ENCODE data around the gene ATXN7L1.

ATXN7L1 gene

DNA sequence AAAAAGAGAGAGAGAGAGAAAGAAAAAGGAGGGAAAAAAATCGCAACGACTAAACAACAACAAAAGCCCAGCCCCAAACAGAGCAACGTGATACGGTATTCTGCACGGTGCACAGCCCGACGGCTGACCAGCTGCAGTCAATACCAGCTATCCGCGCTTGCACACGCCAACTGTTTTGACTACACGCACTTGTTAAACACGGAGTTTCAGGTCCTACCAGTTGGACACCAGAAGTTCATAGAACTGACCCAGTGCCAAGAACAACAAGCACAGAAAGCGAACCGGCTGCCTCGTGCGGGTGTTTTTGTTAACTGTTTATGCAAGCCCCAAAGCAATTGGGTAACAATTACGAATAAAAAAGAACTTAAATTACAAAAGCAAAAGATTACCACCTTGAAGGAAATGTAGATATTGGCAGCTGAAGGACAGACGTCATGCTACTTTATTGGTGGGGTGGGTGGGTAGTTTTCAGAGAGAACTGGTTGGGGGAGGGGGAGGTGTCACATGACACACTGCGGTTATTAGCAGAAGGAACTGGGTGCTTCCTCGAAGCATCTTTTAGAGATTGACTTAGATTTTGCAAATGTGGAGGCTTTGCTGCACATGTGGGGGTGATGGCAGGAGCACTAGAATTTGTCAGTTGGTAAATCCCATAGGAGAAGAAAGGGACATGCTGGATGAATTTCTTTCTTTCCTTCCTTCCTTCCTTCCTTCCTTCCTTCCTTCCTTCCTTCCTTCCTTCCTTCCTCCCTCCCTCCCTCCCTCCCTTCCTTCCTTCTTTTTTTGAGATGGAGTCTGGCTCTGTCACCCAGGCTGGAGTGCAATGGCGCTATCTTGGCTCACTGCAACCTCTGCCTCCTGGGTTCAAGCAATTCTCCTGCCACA is 184.5 kb downstream of the ATXN7L1 start (continued):
- TF ChIP-seq, protein P1, sequence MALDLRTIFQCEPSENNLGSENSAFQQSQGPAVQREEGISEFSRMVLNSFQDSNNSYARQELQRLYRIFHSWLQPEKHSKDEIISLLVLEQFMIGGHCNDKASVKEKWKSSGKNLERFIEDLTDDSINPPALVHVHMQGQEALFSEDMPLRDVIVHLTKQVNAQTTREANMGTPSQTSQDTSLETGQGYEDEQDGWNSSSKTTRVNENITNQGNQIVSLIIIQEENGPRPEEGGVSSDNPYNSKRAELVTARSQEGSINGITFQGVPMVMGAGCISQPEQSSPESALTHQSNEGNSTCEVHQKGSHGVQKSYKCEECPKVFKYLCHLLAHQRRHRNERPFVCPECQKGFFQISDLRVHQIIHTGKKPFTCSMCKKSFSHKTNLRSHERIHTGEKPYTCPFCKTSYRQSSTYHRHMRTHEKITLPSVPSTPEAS (tag by site-specific recombination; IDR thresholded peaks at IDR 0.05): no peak
- TF ChIP-seq GLI4 (tag by site-specific recombination; IDR thresholded peaks at IDR 0.05): no peak
- no peak for TF ChIP-seq ZNF112 (tag by site-specific recombination; IDR thresholded peaks at IDR 0.05)
- TF ChIP-seq KLF10 (tag by site-specific recombination; IDR thresholded peaks at IDR 0.05): peak; percentile 35; the same call in 1 of the 2 replicates
- TF ChIP-seq ZNF776 (tag by site-specific recombination; IDR thresholded peaks at IDR 0.05; ENCODE audit: borderline replicate concordance): no peak
- no peak; the same call in 1 of the 2 replicates for TF ChIP-seq REPIN1 (tag by site-specific recombination; IDR thresholded peaks at IDR 0.05; ENCODE audit: low read depth)

DNA sequence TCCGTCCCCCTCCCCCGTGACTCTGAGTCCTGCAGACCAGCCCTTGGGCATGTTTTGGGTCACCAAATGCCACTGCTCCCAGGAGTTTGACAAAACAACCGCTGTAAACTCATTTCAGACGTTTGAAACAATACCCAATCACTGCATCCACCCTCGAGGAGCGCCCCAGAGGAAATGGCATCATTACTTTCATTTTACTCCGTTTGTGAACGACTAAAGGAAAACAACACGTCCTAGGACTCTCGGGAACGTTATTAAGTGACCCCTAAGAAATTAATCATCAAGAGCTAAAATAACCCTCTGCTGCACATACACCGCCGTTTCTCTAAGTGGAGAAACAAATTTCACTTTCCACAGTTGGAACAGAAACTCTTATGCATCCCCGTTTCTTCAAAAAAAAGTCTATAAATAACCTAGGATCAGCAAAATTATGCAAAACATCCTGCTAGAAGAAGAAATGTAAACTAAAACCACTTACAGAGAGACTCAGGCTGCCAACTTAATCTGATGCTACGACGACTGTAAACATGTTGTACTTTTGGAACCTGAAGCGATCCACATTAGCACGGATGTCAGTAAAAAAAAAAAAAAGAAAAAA is 185.2 kb downstream of the ATXN7L1 start:
- peaks cover 10% of the 10 kb centered on the region for H3K4me1 ChIP-seq (ENCODE audit: control insufficient read depth, insufficient read depth, low read length)
- POLR2A ChIA-PET: no interaction called here
- H3K4me3 ChIP-seq (ENCODE audit: low read depth, low read length): no peak overlapping the region
- no peak overlapping the region for H3K27ac ChIP-seq (ENCODE audit: extremely low read depth, low read depth, low read length)
- no peaks in the 10 kb centered on the region for H3K36me3 ChIP-seq (ENCODE audit: control insufficient read depth in 2 of 2, insufficient read depth in 1 of 2, low read length in 2 of 2)
- CTCF ChIA-PET: no interaction called here
- TF ChIP-seq, protein P2, sequence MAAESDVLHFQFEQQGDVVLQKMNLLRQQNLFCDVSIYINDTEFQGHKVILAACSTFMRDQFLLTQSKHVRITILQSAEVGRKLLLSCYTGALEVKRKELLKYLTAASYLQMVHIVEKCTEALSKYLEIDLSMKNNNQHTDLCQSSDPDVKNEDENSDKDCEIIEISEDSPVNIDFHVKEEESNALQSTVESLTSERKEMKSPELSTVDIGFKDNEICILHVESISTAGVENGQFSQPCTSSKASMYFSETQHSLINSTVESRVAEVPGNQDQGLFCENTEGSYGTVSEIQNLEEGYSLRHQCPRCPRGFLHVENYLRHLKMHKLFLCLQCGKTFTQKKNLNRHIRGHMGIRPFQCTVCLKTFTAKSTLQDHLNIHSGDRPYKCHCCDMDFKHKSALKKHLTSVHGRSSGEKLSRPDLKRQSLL (tag by site-specific recombination; IDR thresholded peaks at IDR 0.05): no peak
- no peak for TF ChIP-seq SETDB1 (IDR thresholded peaks at IDR 0.05; ENCODE audit: insufficient read length, low read length)
- TF ChIP-seq PRDM1 (tag by site-specific recombination; IDR thresholded peaks at IDR 0.05): 0 out of 2 replicates have a peak, but pooled peaks have one; percentile 40
- no peak for TF ChIP-seq ZNF391 (tag by site-specific recombination; IDR thresholded peaks at IDR 0.05; ENCODE audit: borderline replicate concordance, low read depth)
- TF ChIP-seq ZNF175 (tag by site-specific recombination; IDR thresholded peaks at IDR 0.05): no peak
- TF ChIP-seq ZNF114 (tag by site-specific recombination; IDR thresholded peaks at IDR 0.05): no peak
- no peak for TF ChIP-seq ZBTB48 (tag by site-specific recombination; IDR thresholded peaks at IDR 0.05)
- no peak for TF ChIP-seq ZNF548 (tag by site-specific recombination; IDR thresholded peaks at IDR 0.05)
- no peak for TF ChIP-seq KLF10 (tag by site-specific recombination; IDR thresholded peaks at IDR 0.05)
- no peak for TF ChIP-seq HOXA7 (CRISPR knock-in tag; IDR thresholded peaks at IDR 0.05; ENCODE audit: borderline replicate concordance)
- TF ChIP-seq, protein P3, sequence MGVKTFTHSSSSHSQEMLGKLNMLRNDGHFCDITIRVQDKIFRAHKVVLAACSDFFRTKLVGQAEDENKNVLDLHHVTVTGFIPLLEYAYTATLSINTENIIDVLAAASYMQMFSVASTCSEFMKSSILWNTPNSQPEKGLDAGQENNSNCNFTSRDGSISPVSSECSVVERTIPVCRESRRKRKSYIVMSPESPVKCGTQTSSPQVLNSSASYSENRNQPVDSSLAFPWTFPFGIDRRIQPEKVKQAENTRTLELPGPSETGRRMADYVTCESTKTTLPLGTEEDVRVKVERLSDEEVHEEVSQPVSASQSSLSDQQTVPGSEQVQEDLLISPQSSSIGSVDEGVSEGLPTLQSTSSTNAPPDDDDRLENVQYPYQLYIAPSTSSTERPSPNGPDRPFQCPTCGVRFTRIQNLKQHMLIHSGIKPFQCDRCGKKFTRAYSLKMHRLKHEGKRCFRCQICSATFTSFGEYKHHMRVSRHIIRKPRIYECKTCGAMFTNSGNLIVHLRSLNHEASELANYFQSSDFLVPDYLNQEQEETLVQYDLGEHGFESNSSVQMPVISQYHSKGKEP (tag by site-specific recombination; IDR thresholded peaks at IDR 0.05): no peak
- TF ChIP-seq, protein P4, sequence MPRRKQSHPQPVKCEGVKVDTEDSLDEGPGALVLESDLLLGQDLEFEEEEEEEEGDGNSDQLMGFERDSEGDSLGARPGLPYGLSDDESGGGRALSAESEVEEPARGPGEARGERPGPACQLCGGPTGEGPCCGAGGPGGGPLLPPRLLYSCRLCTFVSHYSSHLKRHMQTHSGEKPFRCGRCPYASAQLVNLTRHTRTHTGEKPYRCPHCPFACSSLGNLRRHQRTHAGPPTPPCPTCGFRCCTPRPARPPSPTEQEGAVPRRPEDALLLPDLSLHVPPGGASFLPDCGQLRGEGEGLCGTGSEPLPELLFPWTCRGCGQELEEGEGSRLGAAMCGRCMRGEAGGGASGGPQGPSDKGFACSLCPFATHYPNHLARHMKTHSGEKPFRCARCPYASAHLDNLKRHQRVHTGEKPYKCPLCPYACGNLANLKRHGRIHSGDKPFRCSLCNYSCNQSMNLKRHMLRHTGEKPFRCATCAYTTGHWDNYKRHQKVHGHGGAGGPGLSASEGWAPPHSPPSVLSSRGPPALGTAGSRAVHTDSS (tag by site-specific recombination; IDR thresholded peaks at IDR 0.05): no peak
- TF ChIP-seq ZNF423 (tag by site-specific recombination; IDR thresholded peaks at IDR 0.05): no peak
- TF ChIP-seq ZNF311 (tag by site-specific recombination; IDR thresholded peaks at IDR 0.05; ENCODE audit: borderline replicate concordance): no peak
- TF ChIP-seq ZFP3 (tag by site-specific recombination; IDR thresholded peaks at IDR 0.05; ENCODE audit: low read depth): peak; percentile 45; the same call in 1 of the 2 replicates
- no peak for TF ChIP-seq KLF9 (tag by site-specific recombination; IDR thresholded peaks at IDR 0.05; ENCODE audit: low read depth)
- no peaks in the 10 kb centered on the region for H3K9me3 ChIP-seq (ENCODE audit: control insufficient read depth, insufficient read depth, low read depth, low read length)

Measured in HEK293 (cell line).